ENCODE measurements around the gene CA9. TPM values are rescaled to one million over a fixed set of nuclear protein-coding genes. Genes with fewer than 3 reads are reported as not detected.

The CA9 gene
- polyA plus RNA-seq, 1 experiment = 1.2 TPM

- Histone ChIP-seq H3K27ac (ENCODE audit: low read depth, low read length) (peak overlapping the region; percentile 65), H3K9me3 (ENCODE audit: control insufficient read depth, insufficient read depth, low read length) (no peaks in the 10 kb centered on the region), H3K27me3 (ENCODE audit: control insufficient read depth, insufficient read depth, low read length) (no peaks in the 10 kb centered on the region), H3K4me3 (ENCODE audit: low read depth, low read length) (no peak overlapping the region)
- no peak for DNase-seq (ENCODE audit: low read depth, low spot score)
- no peak for TF ChIP-seq CTCF (IDR thresholded peaks at IDR 0.05; ENCODE audit: low read depth, low read length)
- CTCF ChIA-PET = interaction anchor here (0.9 to 2.0 kb wide), 2 partner anchors 15 to 23 kb away, joined by 4 to 8 read pairs; partner anchors contain the start of genes CCDC107 and RMRP
- POLR2A ChIA-PET = interaction anchor here (1.1 to 3.8 kb wide), 9 partner anchors 8 to 51 kb away, joined by 3 to 44 read pairs (median 11); partner anchors contain the start of genes ARHGEF39, CCDC107, CREB3 and RMRP
These were observed 7.7 kb downstream of the CA9 start for GRCh38 chr9:35681341-35682002.

GRCh38 chr9:35682051-35682450 is 8.3 kb downstream of the CA9 start:
- ChIA-PET CTCF (interaction anchor here (0.7 kb wide), 1 partner anchor 21 kb away, joined by 3 read pairs; no protein-coding TSS in a partner anchor), POLR2A (interaction anchor here (1.1 to 3.8 kb wide), 4 partner anchors 17 to 50 kb away, joined by 3 to 28 read pairs (median 10); partner anchors contain the start of genes ARHGEF39, CCDC107, CREB3 and RMRP)

GRCh38 chr9:35682520-35683315 is 9.0 kb downstream of the CA9 start:
- DNase-seq (ENCODE audit: low read depth, low spot score) = no peak

More at GRCh38 chr9:35682051-35682450, 8.3 kb downstream of the CA9 start:
- Histone ChIP-seq H3K27me3 (ENCODE audit: control insufficient read depth, insufficient read depth, low read length) (no peaks in the 10 kb centered on the region), H3K9me3 (ENCODE audit: control insufficient read depth, insufficient read depth, low read length) (no peaks in the 10 kb centered on the region), H3K27ac (ENCODE audit: low read depth, low read length) (peak overlapping the region; percentile 65), H3K4me3 (ENCODE audit: low read depth, low read length) (no peak overlapping the region)
- TF ChIP-seq CTCF (IDR thresholded peaks at IDR 0.05; ENCODE audit: low read depth, low read length) = no peak
- DNase-seq (ENCODE audit: low read depth, low spot score) = no peak

GRCh38 chr9:35683323-35683722 is 9.6 kb downstream of the CA9 start:
- ChIA-PET POLR2A (interaction anchor here (0.6 to 9.1 kb wide), 5 partner anchors 10 to 49 kb away, joined by 4 to 75 read pairs (median 4); partner anchors contain the start of genes CA9, CCDC107, CREB3 and RMRP), CTCF (interaction anchor here (1.1 to 6.4 kb wide), 2 partner anchors 13 to 18 kb away, joined by 4 to 43 read pairs; partner anchors contain the start of gene ARHGEF39)
- no peak for TF ChIP-seq CTCF (IDR thresholded peaks at IDR 0.05; ENCODE audit: low read depth, low read length)
- Histone ChIP-seq H3K27me3 (ENCODE audit: control insufficient read depth, insufficient read depth, low read length) (no peaks in the 10 kb centered on the region), H3K27ac (ENCODE audit: low read depth, low read length) (no peak overlapping the region), H3K9me3 (ENCODE audit: control insufficient read depth, insufficient read depth, low read length) (no peaks in the 10 kb centered on the region), H3K4me3 (ENCODE audit: low read depth, low read length) (no peak overlapping the region)
- DNase-seq (ENCODE audit: low read depth, low spot score) = no peak

More at GRCh38 chr9:35682520-35683315, 9.0 kb downstream of the CA9 start:
- no peaks in the 10 kb centered on the region for H3K9me3 ChIP-seq (ENCODE audit: control insufficient read depth, insufficient read depth, low read length)
- CTCF ChIA-PET = interaction anchor here (0.7 to 6.4 kb wide), 2 partner anchors 14 to 22 kb away, joined by 3 to 43 read pairs; no protein-coding TSS in a partner anchor
- H3K4me3 ChIP-seq (ENCODE audit: low read depth, low read length) = no peak overlapping the region
- no peaks in the 10 kb centered on the region for H3K27me3 ChIP-seq (ENCODE audit: control insufficient read depth, insufficient read depth, low read length)
- no peak for TF ChIP-seq CTCF (IDR thresholded peaks at IDR 0.05; ENCODE audit: low read depth, low read length)
- POLR2A ChIA-PET = interaction anchor here (0.7 to 9.1 kb wide), 8 partner anchors 9 to 50 kb away, joined by 3 to 75 read pairs (median 4); partner anchors contain the start of genes ARHGEF39, CA9, CCDC107 and CREB3
- peak overlapping the region; percentile 65 for H3K27ac ChIP-seq (ENCODE audit: low read depth, low read length)
